Measurements from ENCODE around the gene STK25.

STK25 gene

DNA sequence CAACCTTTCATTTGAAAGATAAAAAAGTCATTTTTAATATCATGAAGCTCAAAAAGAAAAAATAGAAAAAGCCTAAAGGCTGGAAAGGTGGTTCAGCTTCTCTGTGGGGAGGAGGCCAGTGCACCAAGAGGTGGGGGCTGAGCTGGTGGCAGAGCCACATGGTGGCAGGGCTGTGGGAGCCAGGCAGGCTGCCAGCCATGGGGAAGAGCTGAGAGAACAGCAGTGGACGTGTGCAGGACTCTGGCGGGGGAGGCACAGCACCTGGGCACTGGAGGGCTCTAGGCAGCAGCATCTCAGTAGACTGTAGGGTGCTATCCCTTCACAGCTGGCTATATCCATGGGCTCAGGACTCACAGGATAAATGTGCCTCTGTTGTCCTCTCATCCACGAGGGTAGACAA lies 47.8 kb downstream of the STK25 start:
- Histone ChIP-seq H4K20me1 (ENCODE audit: insufficient read depth, low read length) (no peaks in the 10 kb centered on the region), H3K27ac (ENCODE audit: low read length) (no peak overlapping the region), H3K27me3 (replicated peaks; ENCODE audit: insufficient read depth, low read length) (no peaks in the 10 kb centered on the region), H3K9me3 (replicated peaks; ENCODE audit: insufficient read depth, low read length) (no peaks in the 10 kb centered on the region), H3K9me2 (replicated peaks; ENCODE audit: insufficient read depth, low read length) (no peaks in the 10 kb centered on the region), H3F3A (ENCODE audit: insufficient read depth, low read length) (no peaks in the 10 kb centered on the region), H3K4me1 (ENCODE audit: low read length) (no peaks in the 10 kb centered on the region), H3K79me2 (ENCODE audit: low read length) (no peaks in the 10 kb centered on the region), H3K4me3 (ENCODE audit: low read length) (no peak overlapping the region), H2AFZ (ENCODE audit: low read length) (no peak overlapping the region), H3K4me2 (ENCODE audit: low read depth, low read length) (no peak overlapping the region), H3K36me3 (replicated peaks; ENCODE audit: insufficient read depth, low read length) (no peaks in the 10 kb centered on the region), H3K9ac (ENCODE audit: low read length) (no peak overlapping the region)
- TF ChIP-seq, protein P1, sequence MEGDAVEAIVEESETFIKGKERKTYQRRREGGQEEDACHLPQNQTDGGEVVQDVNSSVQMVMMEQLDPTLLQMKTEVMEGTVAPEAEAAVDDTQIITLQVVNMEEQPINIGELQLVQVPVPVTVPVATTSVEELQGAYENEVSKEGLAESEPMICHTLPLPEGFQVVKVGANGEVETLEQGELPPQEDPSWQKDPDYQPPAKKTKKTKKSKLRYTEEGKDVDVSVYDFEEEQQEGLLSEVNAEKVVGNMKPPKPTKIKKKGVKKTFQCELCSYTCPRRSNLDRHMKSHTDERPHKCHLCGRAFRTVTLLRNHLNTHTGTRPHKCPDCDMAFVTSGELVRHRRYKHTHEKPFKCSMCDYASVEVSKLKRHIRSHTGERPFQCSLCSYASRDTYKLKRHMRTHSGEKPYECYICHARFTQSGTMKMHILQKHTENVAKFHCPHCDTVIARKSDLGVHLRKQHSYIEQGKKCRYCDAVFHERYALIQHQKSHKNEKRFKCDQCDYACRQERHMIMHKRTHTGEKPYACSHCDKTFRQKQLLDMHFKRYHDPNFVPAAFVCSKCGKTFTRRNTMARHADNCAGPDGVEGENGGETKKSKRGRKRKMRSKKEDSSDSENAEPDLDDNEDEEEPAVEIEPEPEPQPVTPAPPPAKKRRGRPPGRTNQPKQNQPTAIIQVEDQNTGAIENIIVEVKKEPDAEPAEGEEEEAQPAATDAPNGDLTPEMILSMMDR (IDR thresholded peaks at IDR 0.05; ENCODE audit: low read length): no peak
- no peak for TF ChIP-seq EZH2 (optimal IDR thresholded peaks at IDR 0.05; ENCODE audit: low read depth, low read length)
- TF ChIP-seq EZH2phosphoT487 (IDR thresholded peaks at IDR 0.05; ENCODE audit: low read length): no peak
- DNase-seq: no peak

DNA sequence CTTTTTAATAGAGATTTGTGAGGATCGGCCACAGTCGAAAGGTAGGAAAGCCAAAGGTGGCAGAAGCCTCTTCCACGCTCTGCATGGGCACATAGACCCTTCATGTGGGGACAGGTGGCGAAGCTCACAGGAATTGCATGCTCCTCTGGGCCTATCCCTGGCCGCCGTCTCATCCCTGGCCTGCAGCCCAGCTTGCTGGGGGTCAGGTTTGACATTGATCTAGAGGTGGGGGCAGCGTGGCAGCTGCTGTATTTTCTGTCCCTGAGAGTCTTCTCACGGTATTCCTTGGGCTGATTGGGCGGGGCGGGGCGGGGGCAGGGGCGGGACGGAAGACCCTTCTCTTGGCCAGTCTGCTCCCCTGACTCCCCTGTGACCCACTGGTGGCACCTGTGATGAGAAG lies 48.9 kb downstream of the STK25 start:
- Histone ChIP-seq H4K20me1 (ENCODE audit: insufficient read depth, low read length) (no peaks in the 10 kb centered on the region), H3K4me2 (ENCODE audit: low read depth, low read length) (no peak overlapping the region), H3K36me3 (replicated peaks; ENCODE audit: insufficient read depth, low read length) (no peaks in the 10 kb centered on the region)

GRCh38 chr2:241458687-241459086 lies 49.7 kb downstream of the STK25 start:
- Histone ChIP-seq H3K4me3 (ENCODE audit: low read length) (no peak overlapping the region), H3K27me3 (replicated peaks; ENCODE audit: insufficient read depth, low read length) (no peaks in the 10 kb centered on the region), H3K9me2 (replicated peaks; ENCODE audit: insufficient read depth, low read length) (no peaks in the 10 kb centered on the region), H4K20me1 (ENCODE audit: insufficient read depth, low read length) (no peaks in the 10 kb centered on the region), H3K79me2 (ENCODE audit: low read length) (no peaks in the 10 kb centered on the region), H2AFZ (ENCODE audit: low read length) (no peak overlapping the region), H3K4me2 (ENCODE audit: low read depth, low read length) (no peak overlapping the region), H3K4me1 (ENCODE audit: low read length) (no peaks in the 10 kb centered on the region), H3F3A (ENCODE audit: insufficient read depth, low read length) (no peaks in the 10 kb centered on the region), H3K27ac (ENCODE audit: low read length) (no peak overlapping the region), H3K9me3 (replicated peaks; ENCODE audit: insufficient read depth, low read length) (no peaks in the 10 kb centered on the region), H3K36me3 (replicated peaks; ENCODE audit: insufficient read depth, low read length) (no peaks in the 10 kb centered on the region), H3K9ac (ENCODE audit: low read length) (no peak overlapping the region)
- no peak for DNase-seq
- TF ChIP-seq EZH2phosphoT487 (IDR thresholded peaks at IDR 0.05; ENCODE audit: low read length) (no peak), EZH2 (optimal IDR thresholded peaks at IDR 0.05; ENCODE audit: low read depth, low read length) (no peak)
- TF ChIP-seq, protein P1 (IDR thresholded peaks at IDR 0.05; ENCODE audit: low read length): no peak

More for the DNA sequence above, 48.9 kb downstream of the STK25 start:
- H3K9me2 ChIP-seq (replicated peaks; ENCODE audit: insufficient read depth, low read length): no peaks in the 10 kb centered on the region
- no peaks in the 10 kb centered on the region for H3K4me1 ChIP-seq (ENCODE audit: low read length)
- no peak overlapping the region for H2AFZ ChIP-seq (ENCODE audit: low read length)
- H3K9me3 ChIP-seq (replicated peaks; ENCODE audit: insufficient read depth, low read length): no peaks in the 10 kb centered on the region
- DNase-seq: no peak
- H3K27ac ChIP-seq (ENCODE audit: low read length): no peak overlapping the region
- no peak overlapping the region for H3K4me3 ChIP-seq (ENCODE audit: low read length)
- no peak overlapping the region for H3K9ac ChIP-seq (ENCODE audit: low read length)
- H3K79me2 ChIP-seq (ENCODE audit: low read length): no peaks in the 10 kb centered on the region
- H3K27me3 ChIP-seq (replicated peaks; ENCODE audit: insufficient read depth, low read length): no peaks in the 10 kb centered on the region
- no peaks in the 10 kb centered on the region for H3F3A ChIP-seq (ENCODE audit: insufficient read depth, low read length)
- TF ChIP-seq, protein P1 (IDR thresholded peaks at IDR 0.05; ENCODE audit: low read length): no peak
- TF ChIP-seq EZH2phosphoT487 (IDR thresholded peaks at IDR 0.05; ENCODE audit: low read length) (no peak), EZH2 (optimal IDR thresholded peaks at IDR 0.05; ENCODE audit: low read depth, low read length) (no peak)
